ENCODE data around the gene B3GALNT1. TPM values are rescaled to one million over a fixed set of nuclear protein-coding genes. Genes with fewer than 3 reads are reported as not detected.

The B3GALNT1 gene
- total RNA-seq, 1 donor from 2014 or later = 22.5 TPM

DNA sequence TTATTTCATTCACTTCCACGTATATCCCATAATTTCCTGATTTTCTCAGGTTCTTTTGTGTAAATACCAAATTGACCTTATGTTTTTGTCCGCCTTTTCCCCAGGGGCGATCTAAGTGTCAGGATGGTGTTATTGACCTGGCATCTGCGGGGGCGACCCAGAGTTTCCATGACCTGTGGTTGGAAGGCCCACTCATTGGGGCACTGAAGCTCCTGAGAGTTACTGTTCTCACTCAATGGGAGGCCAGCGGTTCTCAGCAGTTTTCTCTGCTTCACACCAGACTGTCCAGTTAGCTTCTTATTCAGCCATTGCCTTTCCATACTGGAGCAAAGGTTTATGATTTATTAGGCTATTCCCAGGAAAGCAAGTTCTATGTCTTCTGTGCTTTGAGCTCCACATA lies 53.3 kb downstream of the B3GALNT1 start:
- Mint-ChIP-seq H3K27ac (peak overlapping the region; percentile 37), H3K27me3 (ENCODE audit: insufficient read depth, low read depth) (no peaks in the 10 kb centered on the region), H3K4me3 (no peak overlapping the region), H3K4me1 (no peaks in the 10 kb centered on the region), H3K36me3 (no peaks in the 10 kb centered on the region), H3K9me3 (peaks cover 2% of the 10 kb centered on the region)
- H4K20me1 ChIP-seq (ENCODE audit: low read depth) = no peaks in the 10 kb centered on the region
- no peak for DNase-seq (ENCODE audit: low spot score)
- TF ChIP-seq EZH2phosphoT487 (IDR thresholded peaks at IDR 0.05) = no peak
- TF ChIP-seq, protein P1, sequence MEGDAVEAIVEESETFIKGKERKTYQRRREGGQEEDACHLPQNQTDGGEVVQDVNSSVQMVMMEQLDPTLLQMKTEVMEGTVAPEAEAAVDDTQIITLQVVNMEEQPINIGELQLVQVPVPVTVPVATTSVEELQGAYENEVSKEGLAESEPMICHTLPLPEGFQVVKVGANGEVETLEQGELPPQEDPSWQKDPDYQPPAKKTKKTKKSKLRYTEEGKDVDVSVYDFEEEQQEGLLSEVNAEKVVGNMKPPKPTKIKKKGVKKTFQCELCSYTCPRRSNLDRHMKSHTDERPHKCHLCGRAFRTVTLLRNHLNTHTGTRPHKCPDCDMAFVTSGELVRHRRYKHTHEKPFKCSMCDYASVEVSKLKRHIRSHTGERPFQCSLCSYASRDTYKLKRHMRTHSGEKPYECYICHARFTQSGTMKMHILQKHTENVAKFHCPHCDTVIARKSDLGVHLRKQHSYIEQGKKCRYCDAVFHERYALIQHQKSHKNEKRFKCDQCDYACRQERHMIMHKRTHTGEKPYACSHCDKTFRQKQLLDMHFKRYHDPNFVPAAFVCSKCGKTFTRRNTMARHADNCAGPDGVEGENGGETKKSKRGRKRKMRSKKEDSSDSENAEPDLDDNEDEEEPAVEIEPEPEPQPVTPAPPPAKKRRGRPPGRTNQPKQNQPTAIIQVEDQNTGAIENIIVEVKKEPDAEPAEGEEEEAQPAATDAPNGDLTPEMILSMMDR (IDR thresholded peaks at IDR 0.05) = no peak
- no peak for TF ChIP-seq EZH2 (IDR thresholded peaks at IDR 0.05)
- H3K27me3 ChIP-seq = no peaks in the 10 kb centered on the region
- no peak overlapping the region for H3K9ac ChIP-seq
- H3K36me3 ChIP-seq = no peaks in the 10 kb centered on the region
- no peaks in the 10 kb centered on the region for H3K9me3 ChIP-seq (ENCODE audit: low read depth)
- H2AFZ ChIP-seq (replicated peaks) = no peak overlapping the region
- no peaks in the 10 kb centered on the region for H3K79me2 ChIP-seq (ENCODE audit: low read depth)
- H3K27ac ChIP-seq = no peak overlapping the region
- no peak overlapping the region for H3K4me3 ChIP-seq
- no peak overlapping the region for H3K4me2 ChIP-seq
- H3F3A ChIP-seq (ENCODE audit: low read depth) = no peaks in the 10 kb centered on the region
- H3K4me1 ChIP-seq = no peaks in the 10 kb centered on the region

DNA sequence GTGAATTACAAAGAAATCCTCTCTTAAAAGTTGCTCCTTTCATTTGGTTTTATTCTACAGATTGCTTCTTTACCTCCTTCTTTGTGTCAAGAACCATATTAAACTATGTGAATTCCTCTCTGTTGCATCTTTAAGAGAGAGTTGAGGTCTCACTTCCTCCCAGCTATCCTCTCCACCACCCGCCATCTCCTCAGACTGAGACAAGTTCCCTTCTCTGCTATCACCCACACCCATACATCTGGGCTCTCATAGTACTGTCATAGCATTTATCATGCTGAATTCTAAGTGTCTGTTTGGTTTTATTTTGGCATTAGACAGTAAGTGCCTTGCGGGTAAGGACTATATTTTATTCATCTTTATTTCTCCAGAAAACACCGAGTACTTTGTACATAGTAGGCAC lies 54.2 kb downstream of the B3GALNT1 start:
- DNase-seq (ENCODE audit: low spot score) = no peak
- Histone ChIP-seq H3K27ac (no peak overlapping the region), H3K79me2 (ENCODE audit: low read depth) (no peaks in the 10 kb centered on the region), H3K9me3 (ENCODE audit: low read depth) (no peaks in the 10 kb centered on the region), H3K36me3 (no peaks in the 10 kb centered on the region), H3K4me1 (no peaks in the 10 kb centered on the region), H4K20me1 (ENCODE audit: low read depth) (no peaks in the 10 kb centered on the region), H3K4me3 (no peak overlapping the region), H3K27me3 (no peaks in the 10 kb centered on the region), H3K4me2 (no peak overlapping the region), H3K9ac (no peak overlapping the region), H2AFZ (replicated peaks) (no peak overlapping the region), H3F3A (ENCODE audit: low read depth) (no peaks in the 10 kb centered on the region)
- TF ChIP-seq EZH2phosphoT487 (IDR thresholded peaks at IDR 0.05) = no peak
- TF ChIP-seq EZH2 (IDR thresholded peaks at IDR 0.05) = no peak
- TF ChIP-seq, protein P1 (IDR thresholded peaks at IDR 0.05) = no peak
- Mint-ChIP-seq H3K4me3 (no peak overlapping the region), H3K27me3 (ENCODE audit: insufficient read depth, low read depth) (no peaks in the 10 kb centered on the region), H3K4me1 (no peaks in the 10 kb centered on the region), H3K27ac (no peak overlapping the region), H3K36me3 (no peaks in the 10 kb centered on the region), H3K9me3 (peaks cover 2% of the 10 kb centered on the region)

DNA sequence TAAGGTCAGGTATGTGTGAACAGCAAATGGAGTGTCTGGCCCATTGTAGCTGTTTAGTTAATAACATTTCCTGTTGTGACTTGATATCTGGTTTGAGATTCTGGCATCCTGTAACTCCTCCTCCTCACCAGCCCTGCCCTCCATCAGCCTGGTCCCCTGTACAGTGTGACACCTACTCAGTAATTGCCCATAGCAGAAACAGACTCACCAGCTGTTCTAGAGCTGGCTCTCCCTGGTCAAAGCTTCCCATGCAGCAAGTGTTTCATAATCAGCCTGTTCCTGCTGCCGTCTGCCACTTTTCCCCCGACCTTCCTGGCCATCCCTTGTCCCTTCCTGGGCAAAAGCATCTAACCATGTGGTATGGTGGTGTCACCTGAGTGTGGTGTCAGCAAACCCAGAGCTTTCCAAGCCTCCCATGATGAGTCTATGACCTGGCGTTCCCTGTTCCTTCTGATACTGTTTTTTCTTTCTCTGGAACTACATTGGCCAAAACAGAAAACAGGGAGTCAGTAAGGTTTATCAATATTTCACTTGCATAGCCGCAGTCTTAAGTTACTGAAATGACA lies 55.4 kb downstream of the B3GALNT1 start:
- Mint-ChIP-seq H3K9me3 (peaks cover 9% of the 10 kb centered on the region), H3K27me3 (ENCODE audit: insufficient read depth, low read depth) (no peaks in the 10 kb centered on the region), H3K36me3 (peaks cover 5% of the 10 kb centered on the region), H3K4me1 (no peaks in the 10 kb centered on the region), H3K27ac (no peak overlapping the region), H3K4me3 (no peak overlapping the region)
- H3K9ac ChIP-seq = no peak overlapping the region
- no peaks in the 10 kb centered on the region for H4K20me1 ChIP-seq (ENCODE audit: low read depth)
- no peaks in the 10 kb centered on the region for H3F3A ChIP-seq (ENCODE audit: low read depth)
- no peak overlapping the region for H3K4me2 ChIP-seq
- DNase-seq (ENCODE audit: low spot score) = no peak
- H3K27ac ChIP-seq = no peak overlapping the region
- no peaks in the 10 kb centered on the region for H3K4me1 ChIP-seq
- H3K9me3 ChIP-seq (ENCODE audit: low read depth) = no peaks in the 10 kb centered on the region
- H2AFZ ChIP-seq (replicated peaks) = no peak overlapping the region
- no peak overlapping the region for H3K4me3 ChIP-seq
- no peaks in the 10 kb centered on the region for H3K36me3 ChIP-seq
- no peaks in the 10 kb centered on the region for H3K27me3 ChIP-seq
- TF ChIP-seq EZH2 (IDR thresholded peaks at IDR 0.05) (no peak), EZH2phosphoT487 (IDR thresholded peaks at IDR 0.05) (no peak)
- TF ChIP-seq, protein P1 (IDR thresholded peaks at IDR 0.05) = no peak
- H3K79me2 ChIP-seq (ENCODE audit: low read depth) = no peaks in the 10 kb centered on the region

Measured in neural progenitor cell (in vitro differentiated cells).